T-helper 2 cell (primary cell): ENCODE results near the gene WWC2.
"Not testable (repeated sequence)": the region's sequence is repeated elsewhere in the genome, so short reads cannot be mapped to it uniquely, and the experiment has no call there.

Source experiments
- DNase-seq, 5 experiments: peaks; one replicate each; pipeline versions ENCODE4 v3.0.0 to v3.0.0-alpha.2; 2012 to 2022

The WWC2 gene

DNA sequence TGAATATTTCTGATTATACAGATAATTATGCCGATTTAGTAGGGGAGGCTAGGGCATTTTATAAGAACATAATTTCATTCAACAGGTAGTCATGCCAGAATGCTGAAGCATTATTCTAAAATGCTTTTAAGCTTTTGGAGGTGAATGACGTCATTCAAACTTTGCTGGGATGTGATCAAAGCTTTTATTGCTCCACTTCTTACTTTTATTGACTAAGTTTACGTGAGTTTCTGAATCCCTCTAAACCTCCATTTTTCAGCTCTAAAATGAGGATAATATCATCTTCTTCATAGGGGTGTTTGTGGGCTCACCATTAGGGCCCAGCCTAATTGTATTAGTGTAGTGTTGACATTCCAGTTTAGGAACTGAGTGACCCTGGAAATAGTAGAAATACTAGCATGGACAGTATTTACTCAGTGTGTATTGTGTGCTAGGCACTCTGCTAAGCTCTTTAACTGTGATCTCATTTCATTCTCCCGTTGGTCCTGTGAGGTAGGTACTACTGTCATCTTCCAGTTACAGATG lies 3.0 kb downstream of the WWC2 start:
- no peak for DNase-seq

DNA sequence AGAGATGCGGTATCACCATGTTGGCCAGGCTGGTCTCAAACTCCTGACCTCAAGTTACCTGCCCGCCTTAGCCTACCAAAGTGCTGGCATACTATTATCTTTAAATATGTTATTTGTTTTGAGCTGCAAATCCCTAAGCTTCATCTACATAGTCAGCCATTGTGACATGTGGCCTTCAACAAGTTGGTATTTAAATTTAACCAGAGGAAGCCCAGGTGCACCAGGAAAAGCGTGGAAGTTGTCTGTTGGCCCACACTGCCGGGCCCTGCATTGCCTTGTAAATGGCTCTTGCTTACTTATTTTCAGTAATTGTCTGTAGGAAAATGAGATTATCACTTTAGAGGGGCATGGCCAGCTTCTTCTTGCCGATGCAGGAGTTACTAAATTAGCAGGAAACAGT lies 6.0 kb downstream of the WWC2 start:
- no peak for DNase-seq

DNA sequence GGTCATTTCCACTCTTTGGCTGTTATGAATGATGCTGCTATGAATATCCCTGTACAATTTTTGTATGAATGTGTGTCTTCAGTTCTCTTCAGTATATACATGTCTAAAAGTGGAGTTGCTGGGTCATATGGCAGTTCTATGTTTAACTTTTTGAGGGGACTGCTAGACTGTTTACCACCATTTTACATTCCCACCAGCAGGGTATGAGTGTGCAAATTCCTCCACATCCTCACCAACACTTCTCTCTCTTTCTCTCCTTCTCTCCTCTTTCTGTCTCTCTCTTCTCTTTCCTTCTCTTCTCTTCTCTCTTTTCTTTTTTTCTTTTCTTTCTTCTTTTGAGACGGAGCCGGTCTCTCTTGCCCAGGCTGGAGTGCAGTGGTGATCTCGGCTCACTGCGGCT lies 7.8 kb downstream of the WWC2 start:
- no peak for DNase-seq

DNA sequence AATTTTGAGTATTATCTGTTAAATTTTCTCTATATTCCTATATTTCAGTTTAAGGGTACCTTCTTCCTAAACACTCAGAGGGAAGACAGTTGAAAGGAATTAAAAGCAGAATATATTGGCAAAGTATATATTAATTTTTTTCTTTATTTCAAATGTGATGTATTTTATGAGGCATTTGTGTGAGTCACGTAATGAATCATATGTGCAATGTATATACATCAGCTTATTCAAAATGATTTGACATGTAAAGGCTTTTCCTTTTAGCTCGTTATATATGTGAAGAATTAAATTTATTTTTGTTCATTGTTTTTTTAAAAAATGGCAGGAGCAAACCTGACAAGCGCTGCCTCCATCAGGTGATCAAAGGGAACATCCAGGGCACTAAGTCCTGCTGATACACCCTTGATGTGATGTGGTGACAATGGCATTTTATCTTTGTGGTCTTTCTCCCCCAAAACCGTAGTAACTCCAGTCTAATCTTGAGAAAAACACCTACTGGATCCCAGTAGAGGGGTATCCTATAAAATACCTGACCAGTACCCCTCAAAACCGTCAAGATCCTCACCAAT lies 8.9 kb downstream of the WWC2 start:
- DNase-seq, result no peak

DNA sequence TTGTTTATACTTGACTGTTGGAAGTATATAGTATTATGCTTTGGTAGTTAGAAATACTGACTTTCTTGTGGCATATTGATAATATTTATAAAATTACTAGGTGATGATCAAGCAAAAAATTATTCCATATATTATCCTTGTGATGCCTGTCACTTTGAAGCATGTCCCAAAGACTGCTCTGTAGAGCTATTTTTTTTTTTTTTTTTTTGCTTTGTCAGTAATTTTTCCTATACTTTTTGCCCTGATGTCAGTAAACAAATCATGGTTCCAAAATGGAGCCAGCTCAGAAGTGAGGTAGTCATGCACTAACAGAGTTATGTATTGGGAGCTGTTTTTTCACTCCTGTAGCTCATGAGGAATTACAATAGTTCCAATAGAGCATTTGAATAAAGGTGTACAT lies 11.2 kb downstream of the WWC2 start:
- no peak for DNase-seq

DNA sequence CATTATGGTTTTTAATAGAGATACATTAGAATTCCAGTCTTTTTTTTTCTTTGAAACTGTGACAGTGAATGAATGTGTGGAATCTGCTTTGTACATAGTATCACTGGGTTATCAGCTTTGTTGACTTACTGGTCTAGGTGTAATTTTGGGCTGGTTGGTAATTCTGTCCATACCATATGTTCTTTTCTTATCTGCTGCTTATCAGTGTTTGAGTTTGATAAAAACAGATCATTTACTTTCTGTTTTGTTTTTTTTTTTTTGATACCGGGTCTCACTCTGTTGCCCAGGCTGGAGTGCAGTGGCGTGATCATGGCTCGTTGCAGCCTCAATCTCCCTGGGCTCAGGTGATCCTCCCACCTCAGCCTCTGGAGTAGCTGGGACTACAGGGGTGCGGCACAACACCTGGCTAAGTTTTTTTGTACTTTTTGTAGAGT lies 12.4 kb downstream of the WWC2 start:
- no peak for DNase-seq

DNA sequence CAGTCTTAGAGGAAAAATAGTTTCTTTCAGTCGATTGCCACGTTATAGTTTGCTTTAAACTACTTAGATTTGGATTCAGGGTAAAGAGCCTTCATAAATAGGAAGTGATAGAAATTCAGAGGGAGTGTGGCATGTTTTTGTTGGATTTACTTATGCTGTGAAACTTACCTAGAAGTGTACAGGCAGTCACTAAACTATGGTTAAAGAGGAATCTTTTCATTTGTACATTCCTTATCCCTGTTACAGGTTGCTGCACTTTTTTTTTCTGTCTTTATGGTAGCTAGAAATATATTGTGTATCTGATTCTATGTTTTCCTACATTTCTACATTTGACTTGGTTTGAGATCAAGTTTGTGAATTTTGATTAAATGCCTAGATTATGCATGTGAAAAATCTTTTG lies 19.1 kb downstream of the WWC2 start:
- DNase-seq, result no peak

DNA sequence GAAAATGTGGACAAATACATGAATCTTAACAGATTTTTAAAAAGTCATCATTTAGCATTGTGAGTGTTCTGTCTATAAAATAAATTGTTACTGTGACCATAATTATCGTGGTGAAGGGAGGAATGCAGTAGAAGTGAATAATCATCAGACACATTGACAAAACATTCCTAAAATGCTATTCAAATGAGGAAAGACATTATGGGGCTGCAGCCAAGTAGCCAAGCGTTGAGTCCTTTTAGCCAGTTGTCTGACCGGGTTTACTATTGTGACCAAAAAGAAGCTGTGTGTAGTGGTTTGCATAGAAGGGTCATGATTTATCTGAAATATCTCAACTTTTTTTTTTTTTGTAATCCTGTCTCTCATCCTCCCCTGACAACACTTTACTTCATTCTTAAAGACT lies 19.5 kb downstream of the WWC2 start:
- no peak for DNase-seq

DNA sequence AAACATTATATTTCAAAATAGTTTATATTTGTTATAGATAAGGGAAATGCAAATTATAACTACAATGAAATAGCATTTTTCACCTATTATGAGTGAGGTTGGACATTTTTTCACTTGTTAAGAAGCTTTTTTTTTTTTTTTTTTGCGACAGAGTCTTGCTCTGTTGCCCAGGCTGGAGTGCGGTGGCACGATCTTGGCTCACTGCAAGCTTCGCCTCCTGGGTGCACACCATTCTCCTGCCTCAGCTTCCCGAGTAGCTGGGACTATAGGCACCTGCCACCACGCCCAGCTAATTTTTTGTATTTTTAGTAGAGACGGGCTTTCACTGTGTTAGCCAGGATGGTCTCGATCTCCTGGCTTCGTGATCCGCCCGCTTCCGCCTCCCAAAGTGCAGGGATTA lies 22.6 kb downstream of the WWC2 start:
- DNase-seq, result not testable (repeated sequence)

DNA sequence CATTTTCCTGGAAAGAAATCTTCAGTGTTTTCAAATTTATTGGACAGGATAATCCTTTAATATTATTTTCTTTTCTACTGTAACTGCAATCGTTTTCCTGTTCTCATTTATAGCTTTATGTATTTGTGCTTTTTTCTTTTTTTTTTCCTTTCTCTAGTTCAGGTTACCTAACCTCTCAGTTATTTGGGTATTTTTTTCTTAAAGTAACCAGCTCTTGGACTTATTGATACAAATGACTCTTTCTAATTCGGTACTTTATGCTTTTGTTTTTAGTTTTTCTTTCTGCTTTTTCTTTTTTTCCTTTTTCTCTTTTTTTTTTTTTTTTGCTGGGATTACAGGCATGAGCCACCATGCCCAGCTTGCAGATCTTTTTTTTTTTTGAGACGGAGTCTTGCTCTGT lies 25.2 kb downstream of the WWC2 start:
- DNase-seq, result no peak

DNA sequence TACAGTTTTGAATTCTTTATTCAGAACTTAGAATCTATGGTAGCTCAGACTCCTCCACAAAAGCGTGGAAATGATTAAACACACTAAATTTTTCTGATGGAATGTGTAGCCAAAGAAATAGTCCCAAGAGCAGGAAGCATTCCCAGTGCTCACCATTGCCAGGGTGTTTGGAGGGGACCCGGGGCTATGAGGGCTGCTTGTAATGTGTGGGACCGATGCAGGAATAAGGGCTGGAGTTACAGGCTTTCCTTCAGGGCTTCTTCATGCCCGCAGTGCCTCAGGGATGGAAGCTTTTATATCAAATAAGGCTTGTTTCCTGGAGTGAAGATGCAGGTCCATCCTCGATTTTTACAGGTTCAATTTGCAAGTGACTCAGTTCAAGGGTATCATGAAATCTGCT lies 25.8 kb downstream of the WWC2 start:
- DNase-seq, result no peak

DNA sequence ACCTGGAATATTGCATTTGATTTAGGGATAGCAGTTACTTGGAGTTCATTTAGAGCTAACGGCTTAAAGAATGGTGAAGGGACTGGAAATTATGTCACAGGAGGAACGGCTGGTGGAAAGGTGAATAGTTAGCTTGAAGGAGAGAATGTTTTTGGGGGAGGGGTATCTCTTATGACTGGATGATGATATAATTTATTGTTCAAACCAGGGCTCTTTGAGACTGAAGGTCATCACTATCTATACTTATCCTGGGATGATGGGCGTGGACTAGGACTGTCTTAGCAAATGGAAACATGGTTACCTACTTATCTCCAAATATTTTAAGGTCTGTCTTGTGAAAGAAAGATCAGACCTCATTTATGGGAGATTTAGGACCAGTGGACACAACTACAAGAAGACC lies 30.1 kb downstream of the WWC2 start:
- no peak for DNase-seq

DNA sequence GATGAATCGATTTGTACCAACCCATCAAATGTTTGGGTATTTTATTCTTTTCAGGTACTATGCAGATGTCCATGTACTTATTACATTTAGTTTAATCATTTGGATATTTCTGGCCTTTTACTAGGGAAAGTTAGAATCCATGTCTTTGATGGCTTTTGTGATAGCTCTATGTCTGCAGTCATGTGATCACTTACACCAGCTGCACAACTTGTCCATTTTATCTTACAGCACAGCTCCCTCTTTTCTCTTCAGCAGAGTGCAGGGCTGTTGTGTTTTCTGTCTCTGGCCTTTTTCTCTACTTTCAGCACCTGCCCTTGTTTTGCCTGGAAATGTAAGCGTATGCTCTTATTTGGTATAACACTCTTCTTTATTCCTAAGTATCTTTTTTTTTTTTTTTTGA lies 30.6 kb downstream of the WWC2 start:
- DNase-seq, result no peak

DNA sequence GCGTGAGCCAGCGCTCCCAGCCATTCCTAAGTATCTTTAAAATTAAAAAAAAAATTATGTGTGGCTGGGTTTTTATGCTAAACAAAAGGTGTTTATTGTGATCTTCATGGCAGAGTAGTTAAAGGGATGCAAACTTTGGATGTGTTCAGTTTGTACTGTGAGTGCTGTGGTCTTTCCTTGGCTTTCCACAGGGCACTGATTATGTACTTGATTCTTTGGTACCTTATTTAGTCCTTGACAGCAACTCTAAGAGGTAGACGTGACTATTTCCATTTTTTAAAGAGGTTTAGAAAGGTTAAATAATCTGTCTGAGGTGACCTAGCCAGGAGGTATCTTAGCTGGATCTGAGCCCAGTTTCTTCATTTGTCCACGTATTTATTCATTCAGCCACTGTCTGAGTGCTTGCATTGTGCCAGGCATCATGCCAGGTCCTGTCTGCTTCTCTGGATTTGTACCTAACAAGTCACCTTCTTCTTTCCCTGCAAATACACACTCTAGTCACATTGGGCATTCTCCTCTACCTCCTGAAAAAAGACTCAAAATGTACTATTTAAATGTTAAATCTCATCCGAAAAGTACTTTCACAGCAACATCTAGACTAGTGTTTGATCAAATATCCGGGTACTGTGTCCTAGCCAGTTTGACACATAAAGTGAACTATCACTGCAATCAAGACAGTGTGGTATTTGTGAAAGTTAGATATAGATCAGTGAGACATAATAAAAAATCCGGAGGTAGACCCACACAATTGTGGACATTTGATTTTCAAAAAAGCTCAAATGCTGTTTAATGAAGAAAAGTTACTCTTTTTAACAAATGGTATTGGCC lies 31.5 kb downstream of the WWC2 start:
- DNase-seq, result no peak

DNA sequence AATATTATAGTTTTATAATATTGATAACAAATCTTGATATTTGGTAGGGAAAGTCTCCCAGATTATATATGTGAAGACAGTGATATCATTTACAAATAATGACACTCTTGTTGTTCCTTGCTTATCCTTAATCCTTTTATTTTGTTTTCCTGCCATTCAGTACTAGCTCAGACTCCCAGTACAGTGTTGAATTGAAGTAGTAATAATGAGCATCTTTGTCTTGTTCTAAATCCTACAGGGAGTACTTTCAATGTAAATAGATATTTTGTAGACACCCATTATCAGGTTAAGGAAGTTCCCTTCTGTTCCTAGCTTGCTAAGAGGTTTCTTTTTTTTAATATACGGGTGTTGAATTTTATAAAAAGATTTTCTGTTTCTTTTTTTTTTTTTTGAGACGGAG lies 33.0 kb downstream of the WWC2 start:
- DNase-seq, result no peak

DNA sequence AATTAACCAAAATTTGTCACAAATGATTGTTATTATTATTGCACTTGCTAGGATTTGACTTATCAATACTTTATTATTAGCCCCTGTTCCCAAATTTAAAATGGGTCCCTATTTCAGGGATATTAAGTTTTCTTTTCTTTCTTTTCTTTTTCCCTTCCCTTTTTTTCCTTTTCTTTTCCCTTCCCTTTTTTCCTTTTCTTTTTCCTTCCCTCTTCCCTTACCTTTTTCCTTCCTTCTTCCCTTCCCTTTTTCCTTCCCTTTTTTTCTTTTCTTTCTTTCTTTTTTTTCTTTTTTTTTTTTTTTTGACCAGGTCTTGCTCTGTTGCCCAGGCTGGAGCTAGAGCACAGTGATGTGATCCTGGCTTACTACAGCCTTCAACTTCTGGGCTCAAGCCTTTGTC lies 33.8 kb downstream of the WWC2 start:
- no peak for DNase-seq

DNA sequence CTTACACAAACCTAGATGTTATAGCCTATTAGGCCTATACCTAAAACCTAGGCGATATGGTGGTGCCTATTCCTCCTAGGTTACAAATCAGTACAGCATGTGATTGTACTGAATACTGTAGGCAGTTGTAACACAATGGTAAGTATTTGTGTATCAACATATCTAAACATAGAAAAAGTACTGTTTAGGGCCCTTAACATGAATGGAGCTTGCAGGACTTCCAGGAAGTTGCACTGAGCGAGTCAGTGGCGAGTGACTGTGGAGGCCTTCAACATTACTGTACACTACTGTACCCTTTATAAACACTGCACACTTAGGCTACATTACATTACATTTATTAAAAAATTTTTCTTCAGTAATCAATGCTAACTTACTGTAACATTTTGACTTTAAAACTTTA lies 37.8 kb downstream of the WWC2 start:
- no peak for DNase-seq

DNA sequence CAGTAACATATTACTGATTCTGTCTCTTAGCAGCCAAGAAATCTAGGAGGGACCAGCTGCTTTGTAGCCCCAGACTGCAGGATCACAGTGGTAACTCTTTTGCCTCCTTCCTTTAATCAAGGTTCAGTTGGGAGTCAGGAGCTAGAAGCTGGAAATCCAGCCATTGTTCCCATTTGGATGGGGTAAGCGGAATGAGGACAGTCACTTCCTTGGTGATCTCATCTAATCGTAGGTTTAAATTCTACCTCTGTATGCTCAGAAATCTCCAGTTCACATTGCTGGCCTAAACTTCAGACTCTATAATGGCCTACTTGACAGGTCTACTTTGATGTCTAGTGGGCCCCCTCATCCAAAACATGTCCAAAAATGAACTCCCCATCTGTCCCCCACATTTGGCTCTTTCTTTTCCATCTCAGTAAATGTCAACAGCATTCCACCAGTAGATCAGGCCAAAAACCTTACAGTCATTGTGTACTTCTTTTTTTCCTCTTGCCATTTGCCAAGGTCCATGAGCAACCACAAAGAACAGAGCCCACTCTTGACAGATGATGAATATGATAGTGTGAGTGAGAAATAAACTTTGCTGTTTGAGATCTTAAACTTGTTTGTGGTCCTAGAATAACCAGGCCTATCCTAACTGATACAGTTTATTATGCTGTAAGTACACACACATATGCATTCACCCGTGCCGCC lies 40.1 kb downstream of the WWC2 start:
- no peak for DNase-seq

DNA sequence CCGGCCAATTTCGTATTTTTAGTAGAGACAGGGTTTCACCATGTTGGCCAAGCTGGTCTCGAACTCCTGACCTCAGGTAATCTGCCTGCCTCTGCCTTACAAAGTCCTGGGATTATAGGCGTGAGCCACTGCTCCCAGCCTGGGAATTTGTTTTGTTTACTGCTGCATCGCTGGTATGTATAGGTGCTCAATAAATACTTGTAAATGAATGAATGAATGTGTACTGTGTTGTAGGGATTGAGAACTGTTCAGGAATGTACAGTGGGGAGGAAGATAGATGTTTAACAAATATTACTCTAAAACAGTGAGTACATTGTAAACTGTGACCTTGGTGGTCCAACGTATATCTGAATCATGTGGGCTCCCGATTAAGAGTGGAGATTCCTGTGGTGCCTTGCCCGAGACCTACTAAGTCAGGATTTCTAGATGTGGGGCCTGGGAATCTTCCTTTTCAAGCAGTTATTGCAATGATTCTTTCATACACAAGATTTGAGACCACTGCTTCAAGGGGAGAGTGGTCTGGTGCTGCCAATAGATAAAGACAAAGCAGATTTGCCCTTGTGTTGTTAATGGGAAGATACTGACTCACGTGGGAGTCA lies 41.0 kb downstream of the WWC2 start:
- no peak for DNase-seq

DNA sequence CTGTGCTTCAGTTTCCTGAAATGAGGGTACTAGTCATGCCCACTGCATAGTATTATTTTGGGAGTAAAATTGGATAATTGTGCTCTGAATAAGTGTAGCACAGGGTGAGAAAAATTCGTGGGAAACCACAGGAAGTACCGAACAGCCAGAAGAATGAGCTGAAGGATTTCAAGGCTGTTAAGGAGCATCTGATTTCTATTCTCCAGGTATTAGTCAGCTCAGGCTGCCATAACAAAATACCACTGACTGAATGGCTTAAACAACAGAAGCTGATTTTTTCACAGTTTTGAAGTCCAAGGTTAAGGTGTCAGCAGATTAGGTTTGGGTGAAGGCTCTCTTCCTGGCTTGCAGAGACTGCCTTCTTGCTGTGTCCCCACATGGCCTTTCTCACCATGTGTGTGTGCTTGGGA lies 41.9 kb downstream of the WWC2 start:
- DNase-seq, result no peak

DNA sequence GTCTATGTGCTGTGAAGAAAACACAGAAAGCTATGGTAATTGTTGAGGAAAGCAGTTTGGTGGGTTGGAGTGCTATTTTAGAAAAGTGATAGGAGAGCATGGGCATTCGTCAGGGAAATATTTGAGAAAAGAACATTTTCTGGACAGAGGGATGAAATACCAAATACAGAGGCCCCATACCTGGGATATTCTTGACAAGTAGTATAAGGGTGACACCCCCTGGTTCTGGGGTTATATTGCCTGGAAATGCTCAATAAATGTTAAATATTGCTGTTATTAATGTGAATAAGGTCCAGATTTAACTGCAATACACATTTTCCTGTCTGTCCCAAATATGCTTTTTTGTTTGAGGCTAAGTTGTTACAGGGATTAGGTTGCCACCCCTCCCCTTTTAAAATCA lies 42.9 kb downstream of the WWC2 start:
- no peak for DNase-seq

DNA sequence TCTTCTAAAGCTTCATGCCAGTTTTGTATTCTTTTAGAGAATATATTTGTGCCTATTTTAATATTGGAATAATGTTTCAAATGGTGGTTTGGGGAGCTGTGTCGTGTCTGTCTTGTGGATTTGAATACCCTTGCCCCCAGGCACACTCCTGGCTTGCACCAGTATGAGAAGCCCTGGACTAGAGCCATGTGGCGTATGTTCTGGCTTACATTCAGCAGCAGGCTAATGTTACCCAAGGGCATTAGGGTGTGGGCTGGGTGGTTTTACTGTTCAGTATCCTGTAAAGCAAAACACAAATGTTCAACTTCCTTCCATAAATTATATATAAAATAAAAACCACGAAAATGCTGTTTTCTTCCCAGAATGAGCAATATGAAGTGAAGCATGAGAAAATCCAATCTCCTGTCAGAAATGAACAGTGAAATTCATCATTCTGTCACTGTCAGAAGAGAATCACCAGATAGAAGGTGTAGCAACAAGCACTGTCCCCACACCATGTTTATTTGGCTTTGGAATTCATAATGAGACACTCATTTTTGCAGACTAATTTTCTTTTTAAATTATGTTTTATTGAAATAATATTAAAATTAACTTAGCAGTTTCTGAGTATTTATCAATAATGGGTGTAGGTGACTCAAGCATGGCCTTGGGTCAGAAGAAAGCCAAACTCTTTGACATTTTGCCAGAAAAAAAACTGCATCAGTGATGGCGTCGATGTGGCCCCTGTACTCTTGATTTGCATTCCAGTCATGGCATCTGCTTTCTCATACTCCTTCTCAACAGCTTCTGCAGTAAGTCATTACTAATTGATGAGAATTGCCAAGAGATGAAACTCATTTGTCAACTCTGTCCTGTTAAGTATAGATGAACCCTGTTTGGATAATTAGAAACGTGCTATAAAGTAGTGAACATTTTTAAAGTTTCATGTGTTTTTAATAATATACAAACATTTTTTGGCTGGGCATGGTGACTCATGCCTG lies 43.8 kb downstream of the WWC2 start:
- no peak for DNase-seq
